Breast epithelium (tissue), 3 donors: ENCODE data around the gene PTGES3.
"Not testable (repeated sequence)": the region's sequence is repeated elsewhere in the genome, so short reads cannot be mapped to it uniquely, and the experiment has no call there.

Experiments used
- POLR2A ChIP-seq: fragments of 450-650 bp; IDR thresholded peaks from one replicate; pipeline ENCODE4 v1.6.1; 2016; ENCODE audit warnings: antibody characterized with exemption, mild to moderate bottlenecking, moderate library complexity
- POLR2AphosphoS5 ChIP-seq, 3 donors: sonication (generic); formaldehyde crosslinking; IDR thresholded peaks; one replicate each; pipeline ENCODE4 v1.6.1; 2017; ENCODE audit warnings: antibody characterized with exemption in 3 of 3
- TF ChIP-seq, protein P1 (sequence below), 3 donors: fragments of 450-650 bp; IDR thresholded peaks; one replicate each; pipeline ENCODE4 v1.5.1; 2016 to 2017; ENCODE audit warnings: antibody characterized with exemption in 3 of 3, mild to moderate bottlenecking in 3 of 3, moderate library complexity in 3 of 3

DNA sequence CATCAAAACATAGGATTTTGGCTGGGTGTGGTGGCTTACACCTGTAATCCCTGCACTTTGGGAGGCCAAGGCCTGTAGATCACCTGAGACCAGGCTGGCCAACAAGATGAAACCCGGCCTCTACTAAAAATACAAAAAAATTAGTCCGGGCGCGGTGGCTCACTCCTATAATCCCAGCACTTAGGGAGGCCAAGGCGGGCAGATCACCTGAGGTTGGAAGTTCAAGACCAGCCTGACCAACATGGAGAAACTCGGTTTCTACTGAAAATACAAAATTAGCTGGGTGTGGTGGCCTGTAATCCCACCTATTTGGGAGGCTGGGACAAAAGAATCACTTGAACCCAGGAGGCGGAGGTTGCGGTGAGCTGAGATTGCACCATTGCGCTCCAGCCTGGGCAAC lies 40.1 kb downstream of the PTGES3 start:
- TF ChIP-seq, protein P1, sequence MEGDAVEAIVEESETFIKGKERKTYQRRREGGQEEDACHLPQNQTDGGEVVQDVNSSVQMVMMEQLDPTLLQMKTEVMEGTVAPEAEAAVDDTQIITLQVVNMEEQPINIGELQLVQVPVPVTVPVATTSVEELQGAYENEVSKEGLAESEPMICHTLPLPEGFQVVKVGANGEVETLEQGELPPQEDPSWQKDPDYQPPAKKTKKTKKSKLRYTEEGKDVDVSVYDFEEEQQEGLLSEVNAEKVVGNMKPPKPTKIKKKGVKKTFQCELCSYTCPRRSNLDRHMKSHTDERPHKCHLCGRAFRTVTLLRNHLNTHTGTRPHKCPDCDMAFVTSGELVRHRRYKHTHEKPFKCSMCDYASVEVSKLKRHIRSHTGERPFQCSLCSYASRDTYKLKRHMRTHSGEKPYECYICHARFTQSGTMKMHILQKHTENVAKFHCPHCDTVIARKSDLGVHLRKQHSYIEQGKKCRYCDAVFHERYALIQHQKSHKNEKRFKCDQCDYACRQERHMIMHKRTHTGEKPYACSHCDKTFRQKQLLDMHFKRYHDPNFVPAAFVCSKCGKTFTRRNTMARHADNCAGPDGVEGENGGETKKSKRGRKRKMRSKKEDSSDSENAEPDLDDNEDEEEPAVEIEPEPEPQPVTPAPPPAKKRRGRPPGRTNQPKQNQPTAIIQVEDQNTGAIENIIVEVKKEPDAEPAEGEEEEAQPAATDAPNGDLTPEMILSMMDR (IDR thresholded peaks at IDR 0.05): not testable (repeated sequence)
- TF ChIP-seq POLR2A; POLR2AphosphoS5 (IDR thresholded peaks at IDR 0.05): not testable (repeated sequence)
